ENCODE measurements around the gene ZNF302. TPM values are rescaled to one million over a fixed set of nuclear protein-coding genes. Genes with fewer than 3 reads are reported as not detected.

Gene ZNF302
- total RNA-seq, 2 experiments from 2014 or later = 17.1 to 17.6 TPM

DNA sequence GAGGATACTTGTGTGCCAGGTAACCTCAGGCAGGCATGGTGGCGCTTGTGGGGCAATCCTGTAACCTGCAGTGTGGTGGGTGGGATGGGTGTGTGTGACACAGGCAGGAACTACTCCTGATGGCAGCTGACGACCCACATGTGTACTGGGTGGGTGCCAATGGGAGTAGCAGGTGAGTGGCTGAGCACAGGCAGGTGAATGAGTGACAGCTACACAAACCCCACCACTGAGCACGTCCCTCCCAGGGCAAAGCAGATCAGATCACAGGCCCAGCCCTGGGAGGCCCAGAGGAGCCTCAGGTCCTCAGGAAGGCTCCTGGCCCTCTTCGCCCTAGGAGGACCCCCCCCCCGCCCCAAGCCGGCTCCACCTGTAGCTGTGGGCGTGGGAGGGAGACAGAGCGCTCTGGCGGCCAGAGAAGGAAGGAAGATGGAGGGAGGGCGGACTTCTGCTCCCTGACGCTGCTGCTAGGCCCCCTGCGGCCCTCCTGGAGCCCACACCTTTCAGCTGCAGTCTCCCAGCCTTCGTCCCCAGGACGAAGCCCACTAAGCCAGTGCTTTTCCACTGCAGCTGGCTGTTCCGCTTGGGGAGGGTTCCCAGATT is 55.2 kb downstream of the ZNF302 start:
- peaks cover 5% of the 10 kb centered on the region for H3K9me3 Mint-ChIP-seq (ENCODE audit: low read depth)
- ATAC-seq (no peak), DNase-seq (no peak)
- POLR2A ChIA-PET = interaction anchor here (1.6 kb wide), 1 partner anchor 55 kb away, joined by 11 read pairs; the partner anchor contains the start of genes SCGB2B2 and ZNF302
- CTCF ChIA-PET = interaction anchor here (1.1 kb wide), 1 partner anchor 55 kb away, joined by 6 read pairs; the partner anchor contains the start of gene ZNF302
- peaks cover 22% of the 10 kb centered on the region for H3K4me1 Mint-ChIP-seq
- H3K36me3 Mint-ChIP-seq (ENCODE audit: low read depth) = peaks cover 24% of the 10 kb centered on the region
- peaks cover 3% of the 10 kb centered on the region for H3K27me3 Mint-ChIP-seq
- intact Hi-C loops (cut with DNase I, micrococcal nuclease) = loop anchor here (1.0 to 10.0 kb wide), 5 partner anchors 41 to 1358 kb away; partner anchors contain the start of genes CEBPG (in 1 of the 2), UBA2 (in 1 of the 2) and ZNF599 (in 1 of the 2)
- H3K4me3 Mint-ChIP-seq = peak overlapping the region; percentile 96
- peak overlapping the region; percentile 63 for H3K27ac Mint-ChIP-seq

DNA sequence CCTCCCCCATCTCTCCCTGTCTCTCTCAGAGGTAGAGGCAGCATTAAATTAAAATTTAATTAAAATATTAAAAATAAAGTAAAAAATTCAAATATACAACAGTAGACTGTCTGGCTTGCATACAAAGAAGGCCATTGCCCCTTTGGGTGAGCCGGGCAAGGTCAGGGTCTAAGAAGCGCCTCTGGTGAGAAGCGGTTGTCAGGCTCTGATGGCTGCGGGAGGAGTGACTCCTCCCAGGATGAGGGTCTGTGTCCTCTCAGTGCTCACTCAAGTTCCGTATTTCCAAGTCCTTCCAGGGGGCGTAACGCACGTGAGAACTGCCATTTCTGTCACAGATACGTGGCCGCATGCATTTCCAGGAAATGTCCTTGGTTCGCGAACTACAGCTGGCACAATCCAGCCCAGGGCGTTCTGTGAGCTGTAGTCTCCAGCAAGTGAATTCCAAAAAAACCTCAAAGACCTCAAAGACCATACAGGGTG is 55.8 kb downstream of the ZNF302 start:
- peak; percentile 4 for ATAC-seq

DNA sequence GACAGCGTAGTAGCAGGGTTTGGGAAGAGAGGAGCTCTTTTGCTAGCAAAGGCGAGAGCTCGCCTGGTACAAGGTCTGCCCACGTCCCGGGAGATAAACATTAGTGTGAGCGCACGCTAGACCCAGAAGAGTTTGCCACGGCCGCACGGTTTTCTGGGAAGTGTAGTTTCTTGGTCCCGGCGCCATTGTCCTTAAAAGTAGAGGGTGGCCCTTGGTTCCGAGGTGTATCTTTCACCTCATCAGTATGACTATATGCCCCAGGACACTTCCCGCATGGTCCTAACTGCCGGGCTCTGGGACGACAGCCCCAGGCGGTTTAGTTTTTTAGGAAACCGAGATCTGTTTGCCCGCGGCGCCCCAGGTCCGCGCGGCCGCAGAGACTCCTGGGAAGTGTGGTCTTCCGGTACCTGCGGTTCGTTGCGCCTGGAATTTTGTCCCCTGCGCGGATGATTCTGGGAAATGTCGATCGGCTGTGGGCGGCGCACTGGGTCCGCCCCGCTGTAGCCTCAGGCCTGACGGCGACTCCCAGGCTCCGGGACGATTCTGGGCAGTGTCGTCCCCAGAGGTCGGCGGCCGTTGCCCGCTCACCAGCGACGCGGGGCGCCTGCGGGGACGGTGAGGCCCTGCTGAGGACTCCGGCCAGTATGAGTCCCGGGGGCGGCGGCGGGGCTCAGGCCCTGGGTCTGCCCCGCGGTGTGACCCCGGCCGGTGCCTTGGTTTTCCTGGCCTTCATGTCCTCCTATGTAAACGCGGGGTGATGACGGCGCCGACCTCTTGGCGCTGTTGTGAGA is 56.5 kb downstream of the ZNF302 start, which contains the start of gene ZNF181:
ZNF181 (plus strand) TSS at position 498 of the 791 bp plus-strand sequence. CDS start 795 bp downstream, outside the sequence.
- Mint-ChIP-seq H3K4me1 (peaks cover 22% of the 10 kb centered on the region), H3K36me3 (ENCODE audit: low read depth) (peaks cover 33% of the 10 kb centered on the region), H3K9me3 (ENCODE audit: low read depth) (peaks cover 5% of the 10 kb centered on the region), H3K4me3 (peak within 1 kb of the TSS; percentile 96), H3K27me3 (no peaks in the 10 kb centered on the region), H3K27ac (peak within 1 kb of the TSS; percentile 96)
- peak; percentile 90 for DNase-seq
- ATAC-seq = peak; percentile 89
- intact Hi-C loops (cut with DNase I, micrococcal nuclease) = loop anchor here (1.0 to 10.0 kb wide), 8 partner anchors 39 to 1359 kb away; partner anchors contain the start of genes SCGB2B2 (in 2 of the 2), ZNF302 (in 2 of the 2), ZNF599 (in 2 of the 2) and CEBPG (in 1 of the 2)
- POLR2A ChIA-PET = interaction anchor here (0.6 to 1.6 kb wide), 2 partner anchors 11 to 56 kb away, joined by 3 to 11 read pairs; partner anchors contain the start of genes SCGB2B2 and ZNF302
- CTCF ChIA-PET = interaction anchor here (0.7 to 1.1 kb wide), 3 partner anchors 56 to 563 kb away, joined by 3 to 6 read pairs (median 3); partner anchors contain the start of gene ZNF302

More for the DNA sequence above, 55.8 kb downstream of the ZNF302 start:
- Mint-ChIP-seq H3K27ac (peak overlapping the region; percentile 96), H3K27me3 (no peaks in the 10 kb centered on the region), H3K36me3 (ENCODE audit: low read depth) (peaks cover 28% of the 10 kb centered on the region), H3K4me1 (peaks cover 22% of the 10 kb centered on the region), H3K4me3 (peak overlapping the region; percentile 96), H3K9me3 (ENCODE audit: low read depth) (peaks cover 5% of the 10 kb centered on the region)
- ChIA-PET POLR2A (interaction anchor here (0.6 to 1.6 kb wide), 2 partner anchors 11 to 56 kb away, joined by 3 to 11 read pairs; partner anchors contain the start of genes SCGB2B2 and ZNF302), CTCF (interaction anchor here (0.7 to 1.1 kb wide), 2 partner anchors 55 to 251 kb away, joined by 3 to 6 read pairs; partner anchors contain the start of gene ZNF302)
- intact Hi-C loops (cut with DNase I, micrococcal nuclease) = loop anchor here (1.0 to 10.0 kb wide), 5 partner anchors 40 to 1359 kb away; partner anchors contain the start of genes CEBPG (in 1 of the 2), UBA2 (in 1 of the 2) and ZNF599 (in 1 of the 2)
- DNase-seq = no peak

DNA sequence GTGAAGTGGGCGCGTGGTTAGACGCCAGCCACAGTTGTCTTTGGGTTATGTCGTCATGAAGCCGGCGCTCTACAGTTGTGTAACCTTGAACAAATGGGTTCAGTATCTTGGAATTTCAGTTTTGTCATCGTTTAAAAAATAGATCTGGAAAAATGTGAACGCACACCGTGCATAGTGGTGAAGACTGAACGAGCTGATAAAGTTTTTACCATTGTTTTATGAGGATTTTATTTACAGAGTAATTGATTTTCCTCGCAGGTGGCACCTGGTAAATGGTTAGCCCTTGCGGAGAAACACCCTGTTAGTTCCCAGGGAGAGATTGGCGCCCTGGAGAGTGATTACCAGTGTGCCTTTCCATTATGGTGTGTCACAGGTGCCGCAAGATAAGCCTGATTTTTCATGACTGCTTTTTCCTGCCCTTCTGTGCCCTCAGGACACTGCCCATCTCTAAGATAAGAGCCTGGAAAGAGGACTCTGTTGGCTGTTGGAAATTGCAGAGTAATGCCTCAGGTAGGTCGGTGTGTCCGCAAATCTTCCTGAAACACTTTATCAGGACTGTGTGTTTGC is 57.1 kb downstream of the ZNF302 start:
- Mint-ChIP-seq H3K27me3 (no peaks in the 10 kb centered on the region), H3K9me3 (ENCODE audit: low read depth) (peaks cover 8% of the 10 kb centered on the region), H3K4me1 (peaks cover 22% of the 10 kb centered on the region), H3K27ac (peak overlapping the region; percentile 92), H3K4me3 (peak overlapping the region; percentile 96), H3K36me3 (ENCODE audit: low read depth) (peaks cover 40% of the 10 kb centered on the region)
- intact Hi-C loops (cut with DNase I, micrococcal nuclease) = loop anchor here (1.0 to 10.0 kb wide), 6 partner anchors 39 to 1360 kb away; partner anchors contain the start of genes SCGB2B2 (in 2 of the 2), ZNF302 (in 2 of the 2), CEBPG (in 1 of the 2) and ZNF30 (in 1 of the 2)
- DNase-seq (no peak), ATAC-seq (no peak)
- ChIA-PET POLR2A (interaction anchor here (1.6 kb wide), 1 partner anchor 57 kb away, joined by 11 read pairs; the partner anchor contains the start of genes SCGB2B2 and ZNF302), CTCF (interaction anchor here (0.7 kb wide), 1 partner anchor 564 kb away, joined by 3 read pairs; no protein-coding TSS in a partner anchor)

Other genes with a start within 250 kb of the ZNF302 start
- 100 to 1,000 TPM; 145 to 225 TPM for gene UBA2, start 249.3 kb upstream of the ZNF302 start, total RNA-seq
- gene WTIP, start 195.9 kb upstream of the ZNF302 start, total RNA-seq = 1 to 10 TPM in 1 of 2 experiments, under 1 TPM in 1; 0.60 to 1.0 TPM
- gene SCGB2B2, start 519 bp upstream of the ZNF302 start, total RNA-seq = under 1 TPM; 0.37 to 0.41 TPM
- gene ZNF181, start 56.6 kb downstream of the ZNF302 start, total RNA-seq = 1 to 10 TPM; 4.5 TPM
- 1 to 10 TPM; 3.5 to 3.7 TPM for gene ZNF599, start 95.5 kb downstream of the ZNF302 start, total RNA-seq
- gene ZNF30, start 249.2 kb downstream of the ZNF302 start, total RNA-seq = 1 to 10 TPM; 5.7 to 6.2 TPM

Data from activated CD4-positive, alpha-beta T cell treated with anti-CD3 and anti-CD28 coated beads for 36 hours (primary cell).